DOHH2 (cell line): Measurements from ENCODE around the gene PPP1R3G.

ENCODE experiments used
- CTCF ChIP-seq: fragments of 200-600 bp; sonication (generic); IDR thresholded peaks from one replicate; pipeline ENCODE4 v1.5.1; 2014; ENCODE audit warnings: antibody characterized with exemption, mild to moderate bottlenecking, low read depth, low read length; ENCODE audit not compliant: poor library complexity, severe bottlenecking
- EZH2phosphoT487 ChIP-seq: fragments of 200-600 bp; sonication (generic); IDR thresholded peaks from 2 replicates; pipeline ENCODE4 v1.6.1; 2017; ENCODE audit warnings: borderline replicate concordance, mild to moderate bottlenecking, antibody characterized with exemption, low read length, moderate library complexity, mixed read lengths

GRCh38 chr6:5126214-5126613 is 41.1 kb downstream of the PPP1R3G start:
- TF ChIP-seq CTCF (no peak), EZH2phosphoT487 (no peak)
